ENCODE data around the gene VAC14.

GRCh38 chr16:70687102-70687511 is 113.9 kb downstream of the VAC14 start:
- no peak for TF ChIP-seq CTCF (IDR thresholded peaks at IDR 0.05)
- no peak for TF ChIP-seq POLR2A (IDR thresholded peaks at IDR 0.05)
- TF ChIP-seq POLR2AphosphoS5 (IDR thresholded peaks at IDR 0.05) = no peak
- no peak for TF ChIP-seq EP300 (IDR thresholded peaks at IDR 0.05)
